ENCODE data around the gene C5orf15. TPM values are rescaled to one million over a fixed set of nuclear protein-coding genes. Genes with fewer than 3 reads are reported as not detected.

Gene C5orf15
- total and polyA plus RNA-seq, 9 of the 15 experiments (the other 6 are each of a cell fraction or from before 2014, with no cell fraction given) = 23.3 to 50.7 (median 35.5) TPM

GRCh38 chr5:133932441-133933168, 35.8 kb downstream of the C5orf15 start (continued):
- TF ChIP-seq PHB2 (IDR thresholded peaks at IDR 0.05; ENCODE audit: low read depth) (peak; percentile 85), ZFP30 (CRISPR knock-in tag; IDR thresholded peaks at IDR 0.05; ENCODE audit: borderline replicate concordance) (no peak), MED1 (CRISPR knock-in tag; IDR thresholded peaks at IDR 0.05; ENCODE audit: borderline replicate concordance) (no peak), HMG20B (CRISPR knock-in tag; IDR thresholded peaks at IDR 0.05) (no peak), GTF2E2 (tag; IDR thresholded peaks at IDR 0.05) (no peak), FOXM1 (IDR thresholded peaks at IDR 0.05; ENCODE audit: low read depth) (peak; percentile 79), FOXM1 (CRISPR knock-in tag; IDR thresholded peaks at IDR 0.05; ENCODE audit: low read depth) (no peak), HNRNPK (IDR thresholded peaks at IDR 0.05; ENCODE audit: low read depth, low read length, poor library complexity, severe bottlenecking) (no peak), HIVEP1 (CRISPR knock-in tag; IDR thresholded peaks at IDR 0.05) (peak; percentile 72), ZNF655 (CRISPR knock-in tag; IDR thresholded peaks at IDR 0.05) (no peak), CREB5 (CRISPR knock-in tag; IDR thresholded peaks at IDR 0.05) (0 out of 2 replicates have a peak, but pooled peaks have one; percentile 39), RNF2 (IDR thresholded peaks at IDR 0.05) (peak; percentile 87), REST (IDR thresholded peaks at IDR 0.05; ENCODE audit: borderline replicate concordance) (no peak), REST (CRISPR knock-in tag; IDR thresholded peaks at IDR 0.05; ENCODE audit: low read depth) (no peak)

All from K562 (cell line).